HG02763 (cell line): ENCODE results near the gene TMEM163.

ENCODE experiments used
- ATAC-seq: cut with Tn5 transposase; IDR thresholded peaks from one replicate; pipeline ENCODE4 v1.9.1; 2021; ENCODE audit warnings: mild to moderate bottlenecking, moderate library complexity; ENCODE audit not compliant: unreplicated experiment

Gene TMEM163

GRCh38 chr2:134417968-134418582 is 300.7 kb downstream of the TMEM163 start:
- ATAC-seq: no peak

GRCh38 chr2:134416637-134417036 is 302.2 kb downstream of the TMEM163 start:
- ATAC-seq: no peak

GRCh38 chr2:134416018-134416417 is 302.8 kb downstream of the TMEM163 start:
- ATAC-seq: no peak

GRCh38 chr2:134413912-134414311 is 304.9 kb downstream of the TMEM163 start:
- ATAC-seq: no peak

- no peak for ATAC-seq
These were observed 305.4 kb downstream of the TMEM163 start for GRCh38 chr2:134413430-134413829.

GRCh38 chr2:134412639-134412999 is 306.2 kb downstream of the TMEM163 start:
- no peak for ATAC-seq

- peak; percentile 96 for ATAC-seq
These were observed 306.8 kb downstream of the TMEM163 start for GRCh38 chr2:134411828-134412638.

GRCh38 chr2:134411279-134411827 is 307.4 kb downstream of the TMEM163 start:
- ATAC-seq: no peak

GRCh38 chr2:134410831-134411231 is 308.0 kb downstream of the TMEM163 start:
- no peak for ATAC-seq

- no peak for ATAC-seq
These were observed 308.8 kb downstream of the TMEM163 start for GRCh38 chr2:134410006-134410405.

- ATAC-seq: no peak
These were observed 310.0 kb downstream of the TMEM163 start for GRCh38 chr2:134408791-134409190.

- no peak for ATAC-seq
These were observed 310.4 kb downstream of the TMEM163 start for GRCh38 chr2:134408386-134408785.

- ATAC-seq: no peak
These were observed 311.5 kb downstream of the TMEM163 start for GRCh38 chr2:134407154-134407890.

- no peak for ATAC-seq
These were observed 312.1 kb downstream of the TMEM163 start for GRCh38 chr2:134406736-134407135.

GRCh38 chr2:134406311-134406710 is 312.5 kb downstream of the TMEM163 start:
- ATAC-seq: no peak
